Urothelium cell line (cell line): ENCODE results near the gene TGFBI.

Source experiments
- DNase-seq: peaks from one replicate; pipeline ENCODE4 v3.0.0; 2011; ENCODE audit warnings: low spot score, mixed read lengths
- FAIRE-seq: peaks from 2 replicates; lab custom pipeline; 2011; peaks lifted over from hg19 to GRCh38; lab: Jason Lieb, UNC

TGFBI gene

DNA sequence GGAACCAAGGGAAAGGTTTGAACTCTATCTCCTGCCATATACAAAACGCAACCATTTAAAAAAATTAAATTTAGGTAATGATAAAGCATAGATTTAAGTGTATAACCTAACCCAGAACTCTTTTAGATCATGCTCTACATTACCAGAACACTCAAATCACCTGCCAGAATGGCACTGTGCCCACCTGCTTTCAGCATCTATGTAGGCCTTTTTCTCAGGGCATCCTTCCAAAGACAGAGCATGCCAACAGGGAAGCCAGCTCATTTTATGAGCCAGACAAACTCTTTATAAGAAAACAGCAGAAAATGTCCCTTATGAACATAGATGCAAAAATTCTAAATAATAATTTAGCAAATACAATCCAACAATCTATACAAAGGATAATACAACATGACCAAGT is 55.9 kb downstream of the TGFBI start:
- no peak for FAIRE-seq
- no peak for DNase-seq

DNA sequence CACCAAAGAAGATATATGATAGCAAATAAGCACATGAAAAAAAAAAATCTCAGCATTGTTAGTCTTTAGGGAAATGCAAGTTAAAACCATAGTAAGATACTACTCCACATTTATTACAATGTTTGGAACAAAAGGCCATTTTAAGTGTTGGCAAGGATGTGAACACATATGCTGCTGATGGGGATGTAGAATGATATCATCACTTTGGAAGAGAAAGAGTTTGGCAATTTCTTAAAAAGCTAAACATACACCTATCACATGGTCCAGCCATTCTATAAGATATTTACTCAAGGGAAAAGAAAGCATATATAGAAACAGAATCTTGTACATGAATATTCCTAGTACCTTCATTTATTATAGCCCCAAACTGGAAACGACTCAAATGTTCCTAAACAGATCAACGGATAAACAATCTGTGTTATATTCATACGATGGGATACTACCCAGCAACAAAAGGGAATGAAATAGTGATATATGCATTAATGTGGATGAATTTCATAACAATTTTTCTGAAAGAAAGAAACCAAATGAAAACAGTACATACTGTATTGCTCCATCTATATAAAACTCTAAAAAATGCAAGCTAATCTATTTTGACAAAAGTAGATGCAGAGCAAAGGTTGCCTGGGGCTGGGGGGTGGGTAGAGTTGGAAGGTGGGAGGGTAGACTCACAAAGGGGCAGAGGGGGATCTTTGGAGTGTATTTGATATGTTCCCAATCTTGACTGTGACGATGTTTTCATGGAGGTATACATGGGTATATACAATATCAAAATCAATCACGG is 58.2 kb downstream of the TGFBI start:
- FAIRE-seq (no peak), DNase-seq (no peak)

GRCh38 chr5:136087961-136088871 is 59.4 kb downstream of the TGFBI start:
- DNase-seq: peak; percentile 25

GRCh38 chr5:136089791-136090190 is 61.0 kb downstream of the TGFBI start:
- DNase-seq (no peak), FAIRE-seq (no peak)

More at GRCh38 chr5:136087961-136088871, 59.4 kb downstream of the TGFBI start:
- no peak for FAIRE-seq

GRCh38 chr5:136090319-136090718 is 61.5 kb downstream of the TGFBI start:
- FAIRE-seq (no peak), DNase-seq (no peak)

- no peak for FAIRE-seq
- no peak for DNase-seq
These were observed 65.6 kb downstream of the TGFBI start for GRCh38 chr5:136094189-136094912.

DNA sequence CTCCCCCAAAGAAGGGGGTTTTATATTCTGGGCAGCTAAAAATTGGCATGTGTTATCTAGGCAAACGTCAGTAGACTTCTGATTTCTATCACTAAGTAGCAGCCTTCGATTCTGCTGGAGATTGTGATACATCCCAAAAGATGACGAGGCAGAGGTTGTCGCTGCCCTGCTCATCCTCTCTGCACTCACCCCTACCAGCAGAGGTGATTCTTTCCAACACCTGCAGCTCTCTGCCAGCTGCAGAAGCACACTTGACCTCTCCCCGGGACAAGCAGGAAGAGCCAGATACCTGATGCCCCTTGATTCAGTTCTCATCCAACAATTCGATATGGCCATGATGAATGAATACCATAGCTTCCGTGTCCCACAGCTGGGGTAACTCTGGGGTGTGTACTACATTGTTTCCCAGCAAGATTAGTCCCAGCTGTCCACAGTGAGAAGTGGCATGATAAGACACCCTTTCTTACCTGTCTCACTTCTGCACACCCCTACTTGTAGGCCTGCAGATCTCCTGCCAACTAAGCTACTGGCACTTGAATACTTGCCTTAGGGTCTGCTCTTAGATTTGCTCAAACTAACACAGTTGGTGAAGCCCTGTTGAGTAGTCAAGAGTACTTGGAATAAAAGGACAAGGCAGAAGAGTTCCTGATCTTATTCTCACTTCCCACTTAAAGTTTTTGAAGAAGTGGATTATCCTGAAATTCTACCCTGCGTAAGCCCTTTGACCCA is 66.3 kb downstream of the TGFBI start:
- no peak for FAIRE-seq
- DNase-seq: no peak

GRCh38 chr5:136098176-136098575 is 69.4 kb downstream of the TGFBI start:
- FAIRE-seq (no peak), DNase-seq (no peak)

GRCh38 chr5:136099870-136100269 is 71.1 kb downstream of the TGFBI start:
- FAIRE-seq: no peak
- no peak for DNase-seq

DNA sequence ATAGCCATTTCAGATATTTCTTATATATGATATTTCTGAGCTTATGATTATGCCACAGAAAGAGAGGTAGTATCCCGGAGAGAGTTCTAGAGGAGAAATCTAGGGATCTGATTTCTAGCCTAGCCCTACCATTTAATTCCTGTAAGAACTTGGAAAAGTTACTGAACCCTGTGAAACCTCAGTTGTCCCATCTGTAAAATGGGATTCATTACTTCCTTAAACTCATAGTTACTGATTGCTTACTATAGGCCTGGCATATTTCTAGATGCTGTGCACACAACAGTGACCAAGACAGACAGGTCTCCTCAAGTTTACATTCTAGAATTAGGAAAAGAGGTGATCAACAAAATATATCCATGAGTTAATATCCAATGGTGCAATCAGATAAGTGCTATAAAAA is 73.1 kb downstream of the TGFBI start:
- no peak for FAIRE-seq

GRCh38 chr5:136103118-136103517 is 74.3 kb downstream of the TGFBI start:
- DNase-seq (no peak), FAIRE-seq (no peak)

More for the DNA sequence above, 73.1 kb downstream of the TGFBI start:
- no peak for DNase-seq

GRCh38 chr5:136104306-136104965 is 75.6 kb downstream of the TGFBI start:
- no peak for FAIRE-seq
- no peak for DNase-seq

GRCh38 chr5:136106351-136107031 is 77.7 kb downstream of the TGFBI start:
- FAIRE-seq (no peak), DNase-seq (no peak)

DNA sequence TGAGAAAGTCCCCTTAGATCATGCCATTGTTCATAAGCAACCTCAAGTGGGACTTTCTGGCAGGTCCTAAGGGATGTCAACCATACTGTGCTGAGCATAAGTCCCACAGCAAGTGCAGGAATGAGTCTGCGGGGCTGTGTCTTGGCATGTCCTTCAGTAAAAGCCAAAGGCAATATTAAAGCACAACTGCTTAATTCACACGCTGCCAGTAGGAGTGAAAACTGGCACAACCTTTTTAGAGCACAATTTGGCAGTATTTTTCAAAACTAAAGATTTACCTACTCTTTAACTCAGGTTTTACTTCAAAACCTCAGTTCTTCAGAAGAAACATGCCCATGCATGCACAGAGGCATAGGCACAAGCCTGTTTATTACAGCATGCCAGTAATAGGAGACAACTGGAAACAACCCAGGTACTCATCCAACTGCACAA is 79.4 kb downstream of the TGFBI start:
- DNase-seq (no peak), FAIRE-seq (no peak)

DNA sequence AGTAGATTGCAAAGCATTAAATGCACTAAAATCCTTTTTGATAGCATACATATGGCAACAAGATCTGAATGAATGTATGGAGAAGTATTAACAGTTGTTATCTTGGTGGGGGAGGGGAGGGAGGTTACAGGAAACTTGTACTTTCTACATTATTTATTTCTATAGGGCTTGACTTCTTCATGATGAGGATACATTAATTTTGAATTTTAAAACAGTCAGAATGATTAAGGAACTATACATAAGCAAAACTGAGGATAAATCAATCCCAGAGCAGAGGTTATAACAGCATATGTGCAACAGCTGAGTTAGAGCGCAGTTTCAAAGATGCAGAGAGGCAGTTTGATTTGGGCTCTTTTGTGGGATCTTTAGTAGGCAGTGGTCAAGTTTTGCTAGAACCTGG is 80.0 kb downstream of the TGFBI start:
- DNase-seq: no peak
- FAIRE-seq: no peak

DNA sequence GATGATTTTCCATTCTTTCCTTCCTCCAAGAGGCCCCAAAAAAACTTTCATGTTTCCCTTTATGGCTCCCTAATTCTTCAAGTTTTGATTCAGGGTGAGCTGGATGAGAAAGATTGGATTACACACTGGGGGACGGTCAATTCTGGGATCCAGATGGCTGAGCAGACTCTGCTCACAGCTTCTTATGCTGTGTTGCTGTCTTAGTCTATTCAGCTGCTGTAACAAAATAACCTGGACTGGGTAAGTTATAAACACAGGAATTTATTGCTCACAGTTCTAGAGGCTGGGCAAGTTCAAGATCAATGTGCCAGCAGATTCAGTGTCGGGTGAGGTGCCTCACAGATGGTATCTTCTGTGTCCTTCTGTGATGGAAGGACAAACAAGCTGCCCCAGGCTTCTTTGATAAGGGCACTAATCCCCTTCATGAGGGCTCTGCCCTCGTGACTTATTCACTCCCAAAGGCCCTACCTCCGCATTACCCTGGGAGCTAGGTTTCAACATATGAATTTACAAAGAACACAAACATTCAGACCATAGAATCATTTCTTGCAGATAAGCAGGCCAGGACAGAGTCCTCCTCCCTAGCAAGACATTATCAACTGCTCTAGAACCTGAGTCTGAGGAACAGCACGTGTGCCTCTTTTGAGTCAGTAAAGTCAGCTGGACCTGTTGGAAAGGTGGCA is 80.8 kb downstream of the TGFBI start:
- DNase-seq (no peak), FAIRE-seq (no peak)
